Mucosa of descending colon (tissue), 3 donors: ENCODE data around the gene OGA. TPM values are rescaled to one million over a fixed set of nuclear protein-coding genes. Genes with fewer than 3 reads are reported as not detected.
A peak's percentile ranks its signal among the peaks of the same experiment; 100 is the strongest.

ENCODE experiments used
- ATAC-seq: fragments of 200-7000 bp; cut with Tn5 transposase; one replicate; pipeline ENCODE4 v1.9.1; 2020; ENCODE audit warnings: mild to moderate bottlenecking, moderate library complexity
- DNase-seq, 3 donors: peaks; one replicate each; pipeline ENCODE4 v3.0.0-alpha.2; 2020
- H3K36me3 ChIP-seq: fragments of 200-600 bp; one replicate; pipeline ENCODE4 v1.8.0; 2021; ENCODE audit warnings: low read depth, mild to moderate bottlenecking
- H3K4me1 ChIP-seq: fragments of 200-600 bp; one replicate; pipeline ENCODE4 v1.8.0; 2021; ENCODE audit warnings: low read depth, mild to moderate bottlenecking
- H3K4me3 ChIP-seq: fragments of 200-600 bp; one replicate; pipeline ENCODE4 v1.8.0; 2021; ENCODE audit warnings: mild to moderate bottlenecking
- H3K9me3 ChIP-seq: fragments of 200-600 bp; one replicate; pipeline ENCODE4 v1.8.0; 2021; ENCODE audit warnings: mild to moderate bottlenecking
- CTCF ChIP-seq: fragments of 200-600 bp; IDR thresholded peaks from one replicate; pipeline ENCODE4 v1.8.0; 2022; ENCODE audit warnings: antibody characterized with exemption, mild to moderate bottlenecking
- intact Hi-C, 2 donors: fragments of 100-400 bp; cut with DNase I in 1 of 2; cut with micrococcal nuclease in 1 of 2; formaldehyde crosslinking; loops; one replicate each; pipeline versions ENCODE4 v1.11.0 to v1.11.1; 2022; cut with DNase I, micrococcal nuclease
- total RNA-seq, 3 donors: library from RNA; stranded (reverse); fragmentation: NEBNext Ultra II Directional in 2 of 3; extraction: Animal tissue kit (Norgen Biotek cat#: 25700) in 2 of 3; gene quantifications; one replicate each; pipeline versions ENCODE4 v1.2.1 to v1.2.4, GENCODE V29; 2021 to 2023
- donor health status: DM: no; HTN: no; CAD: no; lungs with moderate emphysema.
- donor health status: DM: no; HTN: no; CAD: no.
- donor health status: DM: no; HTN: yes; CAD: no.

OGA gene
- total RNA-seq, 3 donors from 2014 or later = 80.8 to 112 (median 110) TPM

- Histone ChIP-seq H3K36me3 (no peaks in the 10 kb centered on the region), H3K4me1 (peaks cover 12% of the 10 kb centered on the region), H3K4me3 (no peak overlapping the region), H3K9me3 (no peaks in the 10 kb centered on the region)
- intact Hi-C loops = loop anchor here in 1 of 2 donors (10.0 kb wide), 1 partner anchor 165 kb away; no protein-coding TSS in a partner anchor
- no peak for TF ChIP-seq CTCF
- ATAC-seq = no peak
- no peak for DNase-seq
Observed at GRCh38 chr10:101840102-101840684, 21.9 kb upstream of the OGA start.

DNA sequence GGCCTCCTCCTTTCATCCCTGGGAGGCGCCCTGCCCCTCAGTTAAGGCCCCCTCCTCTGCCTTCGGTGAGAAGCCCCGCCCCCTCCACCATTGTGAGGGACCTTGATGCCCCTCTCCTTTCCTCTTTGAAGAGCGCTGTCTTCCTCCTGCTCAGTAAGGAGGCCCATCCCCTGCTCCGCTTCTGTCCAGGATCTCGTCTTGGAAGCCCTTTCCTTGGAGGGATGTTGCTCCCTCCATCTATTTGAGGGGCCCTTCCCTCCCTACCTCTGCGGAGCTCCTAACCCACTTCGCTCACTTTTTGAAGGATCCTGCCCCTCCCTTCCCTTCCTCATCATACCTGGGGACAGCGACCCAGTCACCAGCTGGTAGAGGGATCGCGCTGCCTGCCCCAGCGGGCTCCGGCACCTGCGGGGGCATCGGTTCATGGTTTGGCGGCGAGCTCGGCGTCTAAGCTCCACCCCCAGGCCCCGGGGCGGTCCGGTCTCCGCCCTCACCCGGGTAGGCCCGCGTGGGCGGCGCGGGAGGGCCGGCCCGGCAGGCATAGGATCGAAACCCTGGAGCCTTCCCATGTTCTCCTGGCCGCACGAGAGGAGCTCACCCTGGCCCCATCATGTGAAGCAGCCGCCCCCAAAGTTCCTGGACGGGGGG, 21.3 kb upstream of the OGA start:
- H3K4me3 ChIP-seq = no peak overlapping the region
- DNase-seq (peak; percentile 54 to 79 (median 74)), ATAC-seq (peak; percentile 66)
- no peaks in the 10 kb centered on the region for H3K9me3 ChIP-seq
- TF ChIP-seq CTCF = no peak
- intact Hi-C loops = loop anchor here in 1 of 2 donors (10.0 kb wide), 1 partner anchor 165 kb away; no protein-coding TSS in a partner anchor
- H3K4me1 ChIP-seq = peaks cover 12% of the 10 kb centered on the region
- H3K36me3 ChIP-seq = no peaks in the 10 kb centered on the region

GRCh38 chr10:101839002-101839401, 20.8 kb upstream of the OGA start:
- no peak for DNase-seq
- intact Hi-C loops = no loop called here
- Histone ChIP-seq H3K9me3 (no peaks in the 10 kb centered on the region), H3K4me1 (peaks cover 12% of the 10 kb centered on the region), H3K36me3 (no peaks in the 10 kb centered on the region), H3K4me3 (no peak overlapping the region)
- no peak for TF ChIP-seq CTCF
- no peak for ATAC-seq

- no peaks in the 10 kb centered on the region for H3K9me3 ChIP-seq
- DNase-seq (no peak), ATAC-seq (no peak)
- H3K4me3 ChIP-seq = no peak overlapping the region
- H3K4me1 ChIP-seq = peaks cover 12% of the 10 kb centered on the region
- H3K36me3 ChIP-seq = no peaks in the 10 kb centered on the region
- no peak for TF ChIP-seq CTCF
- intact Hi-C loops = no loop called here
Observed at GRCh38 chr10:101838416-101838970, 20.2 kb upstream of the OGA start.

GRCh38 chr10:101837748-101838147, 19.5 kb upstream of the OGA start:
- Histone ChIP-seq H3K9me3 (no peaks in the 10 kb centered on the region), H3K4me1 (peaks cover 12% of the 10 kb centered on the region), H3K4me3 (no peak overlapping the region), H3K36me3 (no peaks in the 10 kb centered on the region)
- TF ChIP-seq CTCF = no peak
- intact Hi-C loops = no loop called here
- ATAC-seq (no peak), DNase-seq (no peak)
